Neural progenitor cell (in vitro differentiated cells): ENCODE measurements around the gene ALDH3B2. TPM values are rescaled to one million over a fixed set of nuclear protein-coding genes. Genes with fewer than 3 reads are reported as not detected.

Experiments used
- DNase-seq: peaks from one replicate; pipeline ENCODE4 v3.0.0-alpha.2; 2016; ENCODE audit warnings: low spot score
- H2AFZ ChIP-seq: fragments of 200-600 bp; sonication (generic); replicated peaks from 2 replicates; pipeline ENCODE4 v1.6.1; 2016; ENCODE audit warnings: antibody characterized with exemption
- H3F3A ChIP-seq: fragments of 200-600 bp; sonication (generic); 2 replicates; pipeline ENCODE4 v1.6.1; 2016; ENCODE audit warnings: antibody characterized with exemption, low read depth
- H3K27ac ChIP-seq: fragments of 200-600 bp; sonication (generic); 2 replicates; pipeline ENCODE4 v1.5.1; 2016; ENCODE audit warnings: mild to moderate bottlenecking
- H3K27me3 ChIP-seq: fragments of 200-600 bp; sonication (generic); 2 replicates; pipeline ENCODE4 v1.6.1; 2016; ENCODE audit warnings: mild to moderate bottlenecking, moderate library complexity
- H3K36me3 ChIP-seq: fragments of 200-600 bp; sonication (generic); 2 replicates; pipeline ENCODE4 v1.5.1; 2016
- H3K4me1 ChIP-seq: fragments of 200-600 bp; sonication (generic); 2 replicates; pipeline ENCODE4 v1.6.1; 2016; ENCODE audit warnings: mixed run types
- H3K4me2 ChIP-seq: fragments of 200-600 bp; sonication (generic); 2 replicates; pipeline ENCODE4 v1.6.1; 2016
- H3K4me3 ChIP-seq: fragments of 200-600 bp; sonication (generic); 2 replicates; pipeline ENCODE4 v1.5.1; 2016
- H3K79me2 ChIP-seq: fragments of 200-600 bp; sonication (generic); 2 replicates; pipeline ENCODE4 v1.6.1; 2016; ENCODE audit warnings: low read depth
- H3K9ac ChIP-seq: fragments of 200-600 bp; sonication (generic); 2 replicates; pipeline ENCODE4 v1.6.1; 2016
- H3K9me3 ChIP-seq: fragments of 200-600 bp; sonication (generic); 2 replicates; pipeline ENCODE4 v1.5.1; 2016; ENCODE audit warnings: low read depth
- H4K20me1 ChIP-seq: fragments of 200-600 bp; sonication (generic); 2 replicates; pipeline ENCODE4 v1.6.1; 2016; ENCODE audit warnings: low read depth
- H3K27ac Mint-ChIP-seq: 3 replicates; pipeline ENCODE4 v1.8.0; 2021; ENCODE audit warnings: mixed read lengths
- H3K27me3 Mint-ChIP-seq: 2 replicates; pipeline ENCODE4 v1.8.0; 2022; ENCODE audit warnings: low read depth, mild to moderate bottlenecking, inconsistent platforms, moderate library complexity, mixed read lengths; ENCODE audit not compliant: insufficient read depth
- H3K36me3 Mint-ChIP-seq: 3 replicates; pipeline ENCODE4 v1.8.0; 2021; ENCODE audit warnings: mixed read lengths
- H3K4me1 Mint-ChIP-seq: 3 replicates; pipeline ENCODE4 v1.8.0; 2021; ENCODE audit warnings: mixed read lengths
- H3K4me3 Mint-ChIP-seq: 3 replicates; pipeline ENCODE4 v1.8.0; 2021; ENCODE audit warnings: mild to moderate bottlenecking, moderate library complexity, mixed read lengths
- H3K9me3 Mint-ChIP-seq: 3 replicates; pipeline ENCODE4 v1.8.0; 2020; ENCODE audit warnings: mixed read lengths
- CTCF ChIP-seq: fragments of 200-600 bp; sonication (generic); IDR thresholded peaks from 2 replicates; pipeline ENCODE4 v1.5.1; 2017; ENCODE audit warnings: antibody characterized with exemption, mild to moderate bottlenecking
- EZH2 ChIP-seq: fragments of 200-600 bp; sonication (generic); IDR thresholded peaks from 2 replicates; pipeline ENCODE4 v1.6.1; 2017; ENCODE audit warnings: antibody characterized with exemption, mild to moderate bottlenecking, moderate library complexity
- EZH2phosphoT487 ChIP-seq: fragments of 200-600 bp; sonication (generic); IDR thresholded peaks from 2 replicates; pipeline ENCODE4 v1.6.1; 2017; ENCODE audit warnings: antibody characterized with exemption
- total RNA-seq: library from RNA; depleted of rRNA; stranded (reverse); fragments of >200 nt; gene quantifications from 2 replicates; pipeline ENCODE4 v1.2.3, GENCODE V29; 2015; ENCODE audit warnings: low replicate concordance

The ALDH3B2 gene
- total RNA-seq, 1 donor from 2014 or later, result not detected

DNA sequence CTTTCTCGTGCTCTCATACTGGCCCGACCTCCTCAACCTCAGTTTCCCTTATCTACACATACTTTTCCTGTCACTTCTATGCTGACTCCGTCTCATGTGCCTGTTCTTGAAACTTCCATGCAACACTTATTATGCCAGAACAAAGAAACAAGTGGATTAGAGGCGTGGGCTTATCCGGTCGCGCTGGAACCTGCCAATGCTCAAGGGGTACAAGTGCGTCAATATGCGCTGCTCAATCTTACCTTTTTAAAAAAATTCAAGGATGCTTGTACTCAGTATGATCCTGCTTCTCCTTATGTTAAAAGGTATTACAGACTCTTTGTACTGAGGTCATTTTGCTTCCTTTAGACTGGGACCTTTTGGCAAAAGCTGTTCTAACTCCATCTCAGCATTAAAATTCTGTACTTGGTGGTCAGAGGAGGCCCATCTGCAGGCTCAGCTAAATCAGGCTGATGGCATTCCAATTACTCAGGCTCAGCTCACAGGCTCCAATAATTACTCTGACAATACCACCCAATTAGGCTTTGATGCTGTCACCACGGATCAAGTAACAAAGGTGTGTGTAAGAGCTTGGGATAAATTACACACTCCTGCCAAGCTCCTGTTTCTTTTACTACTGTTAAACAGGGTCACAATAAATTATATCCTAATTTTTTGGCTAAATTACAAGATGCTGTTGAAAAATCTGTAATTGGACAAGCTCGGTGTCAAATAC lies 26.3 kb upstream of the ALDH3B2 start:
- Histone ChIP-seq H3K27ac (no peak overlapping the region), H3K36me3 (no peaks in the 10 kb centered on the region), H3K9ac (no peak overlapping the region), H3F3A (peaks cover 10% of the 10 kb centered on the region), H3K79me2 (no peaks in the 10 kb centered on the region), H3K4me1 (peaks cover 12% of the 10 kb centered on the region), H4K20me1 (no peaks in the 10 kb centered on the region), H3K9me3 (no peaks in the 10 kb centered on the region), H3K27me3 (peaks cover 4% of the 10 kb centered on the region), H3K4me2 (peak overlapping the region; percentile 44), H2AFZ (no peak overlapping the region), H3K4me3 (no peak overlapping the region)
- Mint-ChIP-seq H3K4me3 (no peak overlapping the region), H3K36me3 (peaks cover 3% of the 10 kb centered on the region), H3K4me1 (peaks cover 9% of the 10 kb centered on the region), H3K9me3 (peaks cover 6% of the 10 kb centered on the region), H3K27ac (no peak overlapping the region), H3K27me3 (peaks cover 9% of the 10 kb centered on the region)
- peak; percentile 63 for DNase-seq
- TF ChIP-seq EZH2phosphoT487, result no peak
- no peak for TF ChIP-seq CTCF
- no peak for TF ChIP-seq EZH2

DNA sequence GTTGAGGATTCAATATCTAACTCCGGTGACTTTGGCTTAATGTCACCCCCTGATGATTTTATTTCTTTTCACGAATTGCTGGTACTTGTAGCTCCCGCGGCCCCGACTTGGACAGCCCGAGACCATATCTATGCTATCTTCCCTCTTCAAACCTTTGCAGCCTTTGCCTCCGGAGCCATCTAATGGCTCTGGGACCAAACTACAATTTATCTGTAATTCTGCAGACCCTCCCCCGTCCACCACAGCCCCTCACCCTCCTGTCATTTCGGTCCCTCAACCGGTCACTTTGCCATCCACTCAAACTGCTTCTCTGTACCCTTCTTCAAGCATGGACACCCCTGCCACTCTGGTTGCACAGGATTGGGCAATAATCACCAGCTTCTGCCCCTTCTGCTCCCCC lies 25.7 kb upstream of the ALDH3B2 start:
- peak overlapping the region; percentile 44 for H3K4me2 ChIP-seq
- DNase-seq, result peak; percentile 27
- H3K27ac Mint-ChIP-seq, result no peak overlapping the region

GRCh38 chr11:67699521-67699920 lies 25.1 kb upstream of the ALDH3B2 start:
- peaks cover 12% of the 10 kb centered on the region for H3K4me1 ChIP-seq
- no peaks in the 10 kb centered on the region for H3K79me2 ChIP-seq
- peaks cover 9% of the 10 kb centered on the region for H3K27me3 Mint-ChIP-seq
- H3K4me2 ChIP-seq, result no peak overlapping the region
- H3K27ac ChIP-seq, result no peak overlapping the region
- no peak overlapping the region for H3K9ac ChIP-seq
- H3F3A ChIP-seq, result peaks cover 10% of the 10 kb centered on the region
- no peak overlapping the region for H2AFZ ChIP-seq
- no peak overlapping the region for H3K27ac Mint-ChIP-seq
- DNase-seq, result no peak
- peaks cover 9% of the 10 kb centered on the region for H3K4me1 Mint-ChIP-seq
- H4K20me1 ChIP-seq, result no peaks in the 10 kb centered on the region
- H3K9me3 Mint-ChIP-seq, result peaks cover 6% of the 10 kb centered on the region
- H3K27me3 ChIP-seq, result peaks cover under 1% of the 10 kb centered on the region
- TF ChIP-seq EZH2phosphoT487 (no peak), CTCF (no peak), EZH2 (no peak)
- no peak overlapping the region for H3K4me3 ChIP-seq
- peaks cover 3% of the 10 kb centered on the region for H3K36me3 Mint-ChIP-seq
- no peaks in the 10 kb centered on the region for H3K36me3 ChIP-seq
- H3K9me3 ChIP-seq, result no peaks in the 10 kb centered on the region
- H3K4me3 Mint-ChIP-seq, result no peak overlapping the region

More for the DNA sequence above, 25.7 kb upstream of the ALDH3B2 start:
- Mint-ChIP-seq H3K36me3 (peaks cover 3% of the 10 kb centered on the region), H3K4me3 (no peak overlapping the region), H3K27me3 (peaks cover 9% of the 10 kb centered on the region), H3K9me3 (peaks cover 6% of the 10 kb centered on the region), H3K4me1 (peaks cover 9% of the 10 kb centered on the region)
- H3F3A ChIP-seq, result peaks cover 10% of the 10 kb centered on the region
- H3K9ac ChIP-seq, result no peak overlapping the region
- H2AFZ ChIP-seq, result no peak overlapping the region
- H3K79me2 ChIP-seq, result no peaks in the 10 kb centered on the region
- H3K4me3 ChIP-seq, result no peak overlapping the region
- no peak overlapping the region for H3K27ac ChIP-seq
- H4K20me1 ChIP-seq, result no peaks in the 10 kb centered on the region
- H3K4me1 ChIP-seq, result peaks cover 12% of the 10 kb centered on the region
- H3K36me3 ChIP-seq, result no peaks in the 10 kb centered on the region
- TF ChIP-seq EZH2phosphoT487 (no peak), EZH2 (no peak), CTCF (no peak)
- H3K9me3 ChIP-seq, result no peaks in the 10 kb centered on the region
- peaks cover 4% of the 10 kb centered on the region for H3K27me3 ChIP-seq
